Psoas muscle (tissue), 8 donors: ENCODE results near the gene ASIC4. TPM values are rescaled to one million over a fixed set of nuclear protein-coding genes. Genes with fewer than 3 reads are reported as not detected.

Experiments used
- ATAC-seq, 4 donors: fragments of 200-7000 bp; cut with Tn5 transposase; one replicate each; pipeline ENCODE4 v1.9.1; 2020; ENCODE audit warnings: moderate library complexity in 3 of 4, mild to moderate bottlenecking in 2 of 4
- DNase-seq, 2 donors: peaks; one replicate each; pipeline ENCODE4 v3.0.0-alpha.2; 2020
- H3K27ac ChIP-seq: fragments of 200-600 bp; one replicate; pipeline ENCODE4 v1.8.0; 2022
- H3K27me3 ChIP-seq, 3 donors: fragments of 200-600 bp in 1 of 3; one replicate each; pipeline versions ENCODE4 v1.6.1 to v1.8.0; 2013 to 2022; ENCODE audit warnings: low read length in 2 of 3, mild to moderate bottlenecking in 2 of 3, moderate library complexity in 1 of 3; ENCODE audit not compliant: insufficient read depth in 3 of 3
- H3K36me3 ChIP-seq, 2 donors: fragments of 200-600 bp in 1 of 2; one replicate each; pipeline versions ENCODE4 v1.6.1 to v1.8.0; 2013 to 2022; ENCODE audit warnings: low read depth in 1 of 2, mild to moderate bottlenecking in 1 of 2, moderate library complexity in 1 of 2; ENCODE audit not compliant: insufficient read depth in 1 of 2
- H3K4me1 ChIP-seq: fragments of 200-600 bp; one replicate; pipeline ENCODE4 v1.8.0; 2022
- H3K4me3 ChIP-seq: fragments of 200-600 bp; one replicate; pipeline ENCODE4 v1.8.0; 2022; ENCODE audit warnings: mild to moderate bottlenecking
- H3K9me3 ChIP-seq: fragments of 200-600 bp; one replicate; pipeline ENCODE4 v1.8.0; 2022
- CTCF ChIP-seq: fragments of 200-600 bp; IDR thresholded peaks from one replicate; pipeline ENCODE4 v1.8.0; 2022; ENCODE audit warnings: antibody characterized with exemption
- WGBS, 3 donors: extraction: QIAGEN DNeasy Blood & Tissue Kit; methylation state at CpG; one replicate each; pipeline versions ENCODE4 v1.1.6 to v1.1.7; 2013; 5-methylcytosine and 5-hydroxymethylcytosine counted together
- intact Hi-C, 2 donors: fragments of 100-400 bp; cut with DNase I; formaldehyde crosslinking; loops; one replicate each; pipeline versions ENCODE4 v1.11.0 to v1.14.2; 2022
- polyA plus RNA-seq, 3 donors: library from polyadenylated mRNA; stranded (reverse); fragments of 200-250 nt; gene quantifications; one replicate each; pipeline ENCODE4 v1.2.3, GENCODE V29; 2013
- total RNA-seq, 4 donors: library from RNA; stranded (reverse); fragmentation: NEBNext Ultra II Directional in 2 of 4; extraction: Animal tissue kit (Norgen Biotek cat#: 25700) in 2 of 4; gene quantifications; one replicate each; pipeline versions ENCODE4 v1.2.1 to v1.2.4, GENCODE V29; 2021 to 2023
- donor health status: healthy with polysubstance abuse.
- donor health status: DM: no; HTN: no; CAD: no; lungs with moderate emphysema.
- donor health status: Bipolar disorder and iron deficiency.
- donor health status: healthy.
- donor health status: DM: yes; HTN: yes; CAD: no.
- donor health status: DM: no; HTN: no; CAD: no.
- donor health status: DM: no; HTN: no; CAD: no.
- donor health status: DM: yes; HTN: yes; CAD: no.

Gene ASIC4
- total and polyA plus RNA-seq, 7 donors, result 0.03 to 0.34 (median 0.26) TPM; not detected in 3

DNA sequence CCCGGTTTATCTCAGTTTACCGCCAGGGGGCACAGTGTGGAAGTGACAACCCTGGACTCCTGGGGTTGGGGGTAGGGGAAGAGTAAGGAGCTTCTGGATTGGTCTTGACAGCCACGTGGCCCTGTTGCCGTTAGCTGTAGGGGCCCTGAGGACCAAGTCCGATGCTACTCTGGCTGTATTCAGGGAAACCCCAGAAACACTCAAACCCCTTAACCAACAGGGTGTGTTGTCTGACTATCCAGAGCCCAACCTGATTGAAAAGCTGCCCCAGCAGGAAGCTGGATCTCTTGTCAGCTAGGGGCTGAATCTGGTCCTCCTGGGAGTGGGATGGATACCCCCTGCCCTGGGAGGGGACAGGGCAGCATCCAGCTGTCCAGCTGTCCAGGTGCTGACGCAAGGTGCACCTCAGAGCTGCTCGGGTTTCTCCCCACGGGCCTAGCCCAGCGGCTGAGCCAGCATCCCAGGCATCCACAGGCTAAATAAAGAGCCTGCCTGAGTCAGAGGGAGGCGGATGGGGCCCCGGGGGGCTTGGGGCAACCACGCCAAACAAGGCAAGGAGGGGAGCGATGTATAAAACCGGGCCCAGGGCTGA lies 18.7 kb upstream of the ASIC4 start:
- WGBS, 3 donors, result 6 to 15% (median 10%) methylated on average over 14 of the region's 14 CpGs
- Histone ChIP-seq H3K27ac (peak overlapping the region; percentile 91), H3K27me3 (no peaks in the 10 kb centered on the region), H3K4me3 (no peak overlapping the region), H3K4me1 (peaks cover 43% of the 10 kb centered on the region), H3K36me3 (peaks cover 0 to 26% of the 10 kb centered on the region in 2 donors), H3K9me3 (no peaks in the 10 kb centered on the region)
- intact Hi-C loops, result loop anchor here in 1 of 2 donors (2.0 kb wide), 1 partner anchor 35 kb away; no protein-coding TSS in a partner anchor
- ATAC-seq (peak; percentile 44 to 58 (median 50)), DNase-seq (peak; percentile 66 to 88)
- TF ChIP-seq CTCF, result peak; percentile 57

DNA sequence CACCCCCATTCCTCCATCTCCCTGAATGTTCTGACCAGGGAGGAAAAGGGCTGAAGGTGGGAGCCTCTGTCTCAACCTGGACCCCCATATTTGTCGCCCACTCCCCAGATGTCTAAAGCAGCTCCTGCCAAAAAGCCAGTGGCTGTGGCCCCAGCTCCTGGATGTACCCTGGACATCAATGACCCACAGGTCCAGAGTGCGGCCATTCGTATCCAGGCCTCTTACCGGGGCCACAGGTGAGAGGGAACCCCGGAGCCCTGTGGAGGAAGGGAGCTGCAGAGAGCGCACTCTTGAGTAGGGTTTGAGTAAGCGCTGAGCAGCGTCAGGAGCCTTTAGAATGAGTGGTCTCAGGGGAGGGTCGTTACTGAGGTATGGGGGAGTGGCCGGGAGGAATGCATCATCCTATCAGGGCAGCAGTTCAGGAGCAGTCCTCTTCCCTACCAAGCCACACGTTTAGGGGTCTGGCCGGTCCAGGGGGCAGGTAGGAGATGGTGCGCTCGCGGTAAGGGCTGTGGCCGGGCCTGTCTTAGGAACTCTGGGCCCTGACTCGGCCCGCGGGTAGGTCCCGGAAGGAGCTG lies 17.9 kb upstream of the ASIC4 start:
- H3K27ac ChIP-seq, result peak overlapping the region; percentile 91
- no peak for TF ChIP-seq CTCF
- peaks cover 0 to 20% of the 10 kb centered on the region in 2 donors for H3K36me3 ChIP-seq
- H3K4me3 ChIP-seq, result no peak overlapping the region
- H3K27me3 ChIP-seq, result no peaks in the 10 kb centered on the region
- intact Hi-C loops, result no loop called here
- peaks cover 43% of the 10 kb centered on the region for H3K4me1 ChIP-seq
- DNase-seq (no peak), ATAC-seq (no peak)
- WGBS, 3 donors, result 45 to 62% (median 53%) methylated on average over 17 to 20 of the region's 20 CpGs
- no peaks in the 10 kb centered on the region for H3K9me3 ChIP-seq

- Histone ChIP-seq H3K4me1 (peaks cover 43% of the 10 kb centered on the region), H3K36me3 (peaks cover 0 to 21% of the 10 kb centered on the region in 2 donors), H3K27ac (peak overlapping the region; percentile 91), H3K4me3 (peak overlapping the region; percentile 86), H3K9me3 (no peaks in the 10 kb centered on the region), H3K27me3 (no peaks in the 10 kb centered on the region)
- no peak for TF ChIP-seq CTCF
- DNase-seq (peak; percentile 59 to 74), ATAC-seq (peak in 3 of 4 donors; percentile 1 to 5 (median 2))
- intact Hi-C loops, result no loop called here
- 13 to 25% (median 19%) methylated on average over 56 to 61 of the region's 61 CpGs for WGBS, 3 donors
Measured at GRCh38 chr2:219496825-219497494, 17.3 kb upstream of the ASIC4 start.

- intact Hi-C loops, result loop anchor here in 1 of 2 donors (2.0 kb wide), 1 partner anchor 39 kb away; no protein-coding TSS in a partner anchor
- 2 to 3% (median 2%) methylated on average over 44 to 59 of the region's 59 CpGs for WGBS, 3 donors
- peaks cover 43% of the 10 kb centered on the region for H3K4me1 ChIP-seq
- TF ChIP-seq CTCF, result no peak
- DNase-seq (peak; percentile 92 to 94), ATAC-seq (peak; percentile 66 to 73 (median 71))
- peak overlapping the region; percentile 91 for H3K27ac ChIP-seq
- no peaks in the 10 kb centered on the region for H3K27me3 ChIP-seq
- peaks cover 0 to 21% of the 10 kb centered on the region in 2 donors for H3K36me3 ChIP-seq
- peak overlapping the region; percentile 86 for H3K4me3 ChIP-seq
- H3K9me3 ChIP-seq, result no peaks in the 10 kb centered on the region
Measured at GRCh38 chr2:219497495-219498279, 16.6 kb upstream of the ASIC4 start.
